DND-41 (cell line): ENCODE results near the gene GPR119.

Experiments used
- CTCF ChIP-seq: IDR thresholded peaks from 2 replicates; pipeline ENCODE4 v1.5.1; 2012; ENCODE audit warnings: borderline replicate concordance, low read length, moderate library complexity, mild to moderate bottlenecking; ENCODE audit not compliant: poor library complexity, severe bottlenecking; ENCODE audit errors: extremely low read depth
- EZH2 ChIP-seq: IDR thresholded peaks from 3 replicates; pipeline ENCODE4 v1.6.1; 2012; ENCODE audit warnings: borderline replicate concordance, low read depth, mild to moderate bottlenecking, moderate library complexity, low read length, inconsistent platforms; ENCODE audit not compliant: severe bottlenecking

GRCh38 chrX:130343411-130343810, 42.1 kb downstream of the GPR119 start:
- TF ChIP-seq CTCF, result no peak
- no peak for TF ChIP-seq EZH2
